SIG-M5 (cell line): ENCODE data around the gene FOXP1.

Source experiments
- DNase-seq: peaks from one replicate; lab custom pipeline; 2025; lab: John Stamatoyannopoulos, UW

FOXP1 gene

GRCh38 chr3:71258526-71258925, 325.0 kb downstream of the FOXP1 start:
- DNase-seq: no peak

GRCh38 chr3:71258116-71258515, 325.4 kb downstream of the FOXP1 start:
- no peak for DNase-seq

- DNase-seq: no peak
Observed at GRCh38 chr3:71255498-71255897, 328.0 kb downstream of the FOXP1 start.

- no peak for DNase-seq
Observed at GRCh38 chr3:71254281-71255057, 329.1 kb downstream of the FOXP1 start.

GRCh38 chr3:71253169-71253568, 330.4 kb downstream of the FOXP1 start:
- no peak for DNase-seq

GRCh38 chr3:71252466-71252865, 331.1 kb downstream of the FOXP1 start:
- DNase-seq: no peak

- DNase-seq: no peak
Observed at GRCh38 chr3:71251156-71251775, 332.3 kb downstream of the FOXP1 start.

GRCh38 chr3:71250026-71250425, 333.5 kb downstream of the FOXP1 start:
- no peak for DNase-seq

- DNase-seq: no peak
Observed at GRCh38 chr3:71247958-71248335, 335.6 kb downstream of the FOXP1 start.

GRCh38 chr3:71247221-71247957, 336.1 kb downstream of the FOXP1 start:
- DNase-seq: no peak

- DNase-seq: no peak
Observed at GRCh38 chr3:71245971-71246880, 337.3 kb downstream of the FOXP1 start.

GRCh38 chr3:71244826-71245488, 338.6 kb downstream of the FOXP1 start:
- no peak for DNase-seq

GRCh38 chr3:71244153-71244825, 339.2 kb downstream of the FOXP1 start:
- DNase-seq: no peak

GRCh38 chr3:71243229-71243628, 340.3 kb downstream of the FOXP1 start:
- DNase-seq: no peak

- DNase-seq: no peak
Observed at GRCh38 chr3:71241981-71242560, 341.5 kb downstream of the FOXP1 start.

GRCh38 chr3:71241246-71241901, 342.2 kb downstream of the FOXP1 start:
- no peak for DNase-seq

GRCh38 chr3:71240034-71240433, 343.5 kb downstream of the FOXP1 start:
- no peak for DNase-seq

- no peak for DNase-seq
Observed at GRCh38 chr3:71238355-71238757, 345.2 kb downstream of the FOXP1 start.

- DNase-seq: no peak
Observed at GRCh38 chr3:71237672-71238071, 345.9 kb downstream of the FOXP1 start.

GRCh38 chr3:71235846-71236245, 347.7 kb downstream of the FOXP1 start:
- DNase-seq: no peak
